Measurements from ENCODE around the gene CYTH1. TPM values are rescaled to one million over a fixed set of nuclear protein-coding genes. Genes with fewer than 3 reads are reported as not detected.

Gene CYTH1
- total RNA-seq, 1 donor from 2014 or later: 103 TPM

DNA sequence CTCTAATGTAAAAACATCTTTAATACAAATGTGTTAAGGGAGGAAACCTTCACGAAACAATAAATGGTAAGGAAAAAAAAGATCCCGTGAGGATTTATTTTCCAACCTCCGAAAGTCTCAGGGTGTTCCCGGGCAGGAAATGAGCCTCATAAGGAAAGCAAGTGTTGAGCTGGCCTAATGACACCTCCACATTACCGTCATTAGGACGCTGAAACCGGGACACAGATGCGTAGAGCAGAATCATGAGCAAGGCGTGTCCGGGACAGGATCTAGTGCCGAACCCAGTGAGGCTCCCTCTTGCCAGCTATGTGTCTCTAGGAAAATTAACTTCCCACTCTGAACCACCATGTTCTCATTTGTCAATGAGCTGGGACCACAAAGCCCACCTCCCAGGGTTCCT lies 22.7 kb upstream of the CYTH1 start:
- Histone ChIP-seq H3K27me3 (no peaks in the 10 kb centered on the region), H3K4me3 (no peak overlapping the region), H3K36me3 (peaks cover 82% of the 10 kb centered on the region), H3K27ac (peak overlapping the region; percentile 45), H3K9me3 (no peaks in the 10 kb centered on the region), H3K4me1 (peaks cover 4% of the 10 kb centered on the region)
- TF ChIP-seq, protein P1, sequence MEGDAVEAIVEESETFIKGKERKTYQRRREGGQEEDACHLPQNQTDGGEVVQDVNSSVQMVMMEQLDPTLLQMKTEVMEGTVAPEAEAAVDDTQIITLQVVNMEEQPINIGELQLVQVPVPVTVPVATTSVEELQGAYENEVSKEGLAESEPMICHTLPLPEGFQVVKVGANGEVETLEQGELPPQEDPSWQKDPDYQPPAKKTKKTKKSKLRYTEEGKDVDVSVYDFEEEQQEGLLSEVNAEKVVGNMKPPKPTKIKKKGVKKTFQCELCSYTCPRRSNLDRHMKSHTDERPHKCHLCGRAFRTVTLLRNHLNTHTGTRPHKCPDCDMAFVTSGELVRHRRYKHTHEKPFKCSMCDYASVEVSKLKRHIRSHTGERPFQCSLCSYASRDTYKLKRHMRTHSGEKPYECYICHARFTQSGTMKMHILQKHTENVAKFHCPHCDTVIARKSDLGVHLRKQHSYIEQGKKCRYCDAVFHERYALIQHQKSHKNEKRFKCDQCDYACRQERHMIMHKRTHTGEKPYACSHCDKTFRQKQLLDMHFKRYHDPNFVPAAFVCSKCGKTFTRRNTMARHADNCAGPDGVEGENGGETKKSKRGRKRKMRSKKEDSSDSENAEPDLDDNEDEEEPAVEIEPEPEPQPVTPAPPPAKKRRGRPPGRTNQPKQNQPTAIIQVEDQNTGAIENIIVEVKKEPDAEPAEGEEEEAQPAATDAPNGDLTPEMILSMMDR (IDR thresholded peaks at IDR 0.05): no peak
- DNase-seq (no peak), ATAC-seq (no peak)
- intact Hi-C loops (cut with DNase I): no loop called here

DNA sequence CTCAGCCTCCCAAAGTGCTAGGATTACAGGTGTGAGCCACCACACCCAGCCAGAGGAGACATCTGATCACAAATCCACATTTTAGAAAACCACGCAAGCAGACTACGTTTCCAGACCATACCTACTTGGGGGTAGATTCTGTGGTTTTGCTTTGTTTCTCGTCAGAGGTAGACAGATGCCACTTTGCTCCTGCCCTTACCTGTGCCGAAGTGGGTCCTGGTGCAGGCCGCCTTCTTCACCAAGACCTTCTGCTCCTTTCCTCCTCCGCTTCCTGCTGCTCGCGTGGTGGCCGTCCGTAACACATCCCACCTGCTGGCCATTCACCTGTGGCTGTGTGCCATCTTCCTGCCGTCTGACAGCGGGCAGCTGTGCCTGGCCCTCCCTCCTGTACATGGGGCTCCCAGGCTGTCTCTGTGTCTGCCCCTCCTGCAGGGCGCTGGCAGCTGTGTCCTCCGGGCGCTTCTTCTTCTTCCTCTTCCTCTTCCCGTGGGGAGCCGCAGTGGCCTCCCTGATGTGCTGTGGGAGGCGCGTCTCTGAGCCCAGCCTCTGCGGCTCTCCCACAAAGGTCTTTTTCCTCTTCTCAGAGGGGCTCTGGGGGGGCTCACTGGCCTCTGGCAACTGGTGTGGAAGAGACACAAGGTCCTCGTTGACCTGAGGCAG lies 21.2 kb upstream of the CYTH1 start:
- peaks cover 4% of the 10 kb centered on the region for H3K4me1 ChIP-seq
- H3K27me3 ChIP-seq: no peaks in the 10 kb centered on the region
- H3K9me3 ChIP-seq: no peaks in the 10 kb centered on the region
- H3K27ac ChIP-seq: no peak overlapping the region
- no peak overlapping the region for H3K4me3 ChIP-seq
- TF ChIP-seq, protein P1 (IDR thresholded peaks at IDR 0.05): no peak
- H3K36me3 ChIP-seq: peaks cover 75% of the 10 kb centered on the region
- no peak for DNase-seq
- intact Hi-C loops (cut with DNase I): no loop called here
- ATAC-seq: peak; percentile 28

DNA sequence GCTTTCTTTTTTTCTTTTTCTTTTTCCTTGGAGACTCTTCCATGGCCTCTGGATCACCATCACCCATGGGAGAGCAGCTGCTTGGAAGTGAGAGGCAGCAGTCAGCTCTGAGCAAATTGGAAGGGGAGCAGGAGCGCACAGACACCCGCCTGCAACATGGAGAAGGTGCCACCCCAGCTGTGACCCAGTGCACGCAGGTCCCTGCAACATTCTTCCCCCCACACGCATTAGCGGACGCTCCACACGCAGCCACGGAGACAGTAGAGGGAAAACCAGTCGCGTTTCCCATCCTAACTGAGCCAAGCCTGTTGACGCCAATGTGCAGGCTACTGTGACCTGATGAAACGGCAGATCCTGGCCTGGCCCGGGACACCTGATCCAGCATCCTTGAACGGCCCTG lies 20.4 kb upstream of the CYTH1 start:
- Histone ChIP-seq H3K27ac (no peak overlapping the region), H3K4me1 (peaks cover 4% of the 10 kb centered on the region), H3K4me3 (no peak overlapping the region), H3K27me3 (no peaks in the 10 kb centered on the region), H3K36me3 (peaks cover 73% of the 10 kb centered on the region), H3K9me3 (no peaks in the 10 kb centered on the region)
- ATAC-seq (no peak), DNase-seq (no peak)
- intact Hi-C loops (cut with DNase I): no loop called here
- TF ChIP-seq, protein P1 (IDR thresholded peaks at IDR 0.05): no peak

DNA sequence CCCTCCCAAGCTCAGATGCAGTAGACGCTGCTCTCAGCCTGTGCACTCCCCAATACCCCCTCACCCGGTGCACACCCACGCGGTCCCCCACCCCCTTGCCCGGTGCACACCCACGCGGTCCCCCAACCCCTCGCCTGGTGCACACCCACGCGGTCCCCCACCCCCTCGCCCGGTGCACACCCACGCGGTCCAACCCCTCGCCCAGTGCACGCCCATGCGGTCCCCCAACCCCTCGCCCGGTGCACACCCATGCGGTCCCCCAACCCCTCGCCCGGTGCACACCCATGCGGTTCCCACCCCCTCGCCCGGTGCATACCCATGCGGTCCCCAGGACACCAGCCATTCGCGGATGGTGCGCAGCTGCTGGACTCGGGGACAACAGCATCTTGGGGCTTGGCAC lies 19.9 kb upstream of the CYTH1 start:
- ATAC-seq (no peak), DNase-seq (no peak)
- Histone ChIP-seq H3K9me3 (no peaks in the 10 kb centered on the region), H3K27me3 (no peaks in the 10 kb centered on the region), H3K36me3 (peaks cover 73% of the 10 kb centered on the region), H3K4me3 (no peak overlapping the region), H3K27ac (no peak overlapping the region), H3K4me1 (peaks cover 6% of the 10 kb centered on the region)
- intact Hi-C loops (cut with DNase I): no loop called here
- TF ChIP-seq, protein P1 (IDR thresholded peaks at IDR 0.05): no peak

DNA sequence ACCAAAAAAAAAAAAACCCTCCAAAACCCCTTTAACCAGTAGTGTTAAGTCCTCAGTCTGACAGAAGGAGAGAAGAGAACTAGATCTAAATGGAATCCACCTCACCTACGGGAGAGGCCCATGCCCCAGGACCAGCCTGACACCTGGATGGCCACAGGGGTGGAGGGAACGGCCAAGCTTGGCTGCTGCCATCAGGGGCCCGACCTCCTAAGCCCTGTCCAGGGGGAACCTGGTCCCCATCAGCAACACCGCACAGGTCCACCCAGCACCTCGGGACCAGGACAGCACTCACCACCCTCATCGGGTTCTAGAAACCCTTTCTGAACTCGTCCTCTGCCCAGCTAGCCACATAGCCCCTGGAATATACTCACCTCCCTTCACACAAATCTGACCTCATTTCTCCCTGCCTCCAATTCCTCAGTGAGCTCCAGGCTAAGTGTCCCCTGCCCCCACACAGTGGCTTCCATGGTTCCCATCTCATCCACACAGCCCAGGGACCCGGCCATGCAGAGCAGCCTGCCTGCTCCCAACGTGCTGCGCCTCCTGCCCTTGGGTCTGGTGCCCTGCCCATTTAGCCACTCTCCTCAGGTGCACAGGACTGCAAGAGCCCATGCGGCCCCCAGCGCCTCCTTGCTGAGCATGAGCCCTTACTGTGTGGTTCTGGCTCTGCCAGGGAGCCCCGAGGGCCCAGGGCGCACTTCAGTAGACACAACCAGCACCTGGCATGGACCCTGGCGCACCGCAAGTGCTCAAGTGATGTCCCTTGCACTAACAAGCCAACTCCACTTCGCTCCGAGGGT lies 18.3 kb upstream of the CYTH1 start:
- DNase-seq (no peak), ATAC-seq (no peak)
- Histone ChIP-seq H3K4me3 (no peak overlapping the region), H3K9me3 (no peaks in the 10 kb centered on the region), H3K27ac (no peak overlapping the region), H3K27me3 (no peaks in the 10 kb centered on the region), H3K4me1 (peaks cover 21% of the 10 kb centered on the region), H3K36me3 (peaks cover 73% of the 10 kb centered on the region)
- intact Hi-C loops (cut with DNase I): no loop called here
- TF ChIP-seq, protein P1 (IDR thresholded peaks at IDR 0.05): no peak
